NCI-H1930 (cell line): Measurements from ENCODE around the gene F10.

Source experiments
- DNase-seq, 2 experiments: peaks; one replicate each; lab custom pipeline; 2025; lab: John Stamatoyannopoulos, UW

F10 gene

DNA sequence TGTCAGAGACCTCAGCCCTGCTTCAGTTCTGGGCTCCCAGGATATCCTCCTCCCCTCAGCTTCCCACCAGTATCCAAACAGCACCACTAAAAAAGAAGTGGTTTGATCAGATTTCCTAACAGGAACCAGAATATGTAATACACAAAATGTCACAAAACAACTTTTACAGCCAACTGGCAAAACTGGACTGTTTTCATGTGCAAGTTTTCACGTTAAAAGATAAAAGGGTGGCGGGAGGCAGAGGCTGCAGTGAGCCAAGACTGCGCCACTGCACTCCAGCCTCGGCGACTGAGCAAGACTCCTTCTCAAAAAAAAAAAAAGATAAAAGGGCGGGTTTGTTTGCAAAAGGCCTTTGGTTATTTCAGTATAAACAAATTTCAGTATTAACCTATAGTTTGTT lies 72.8 kb downstream of the F10 start:
- no peak for DNase-seq

DNA sequence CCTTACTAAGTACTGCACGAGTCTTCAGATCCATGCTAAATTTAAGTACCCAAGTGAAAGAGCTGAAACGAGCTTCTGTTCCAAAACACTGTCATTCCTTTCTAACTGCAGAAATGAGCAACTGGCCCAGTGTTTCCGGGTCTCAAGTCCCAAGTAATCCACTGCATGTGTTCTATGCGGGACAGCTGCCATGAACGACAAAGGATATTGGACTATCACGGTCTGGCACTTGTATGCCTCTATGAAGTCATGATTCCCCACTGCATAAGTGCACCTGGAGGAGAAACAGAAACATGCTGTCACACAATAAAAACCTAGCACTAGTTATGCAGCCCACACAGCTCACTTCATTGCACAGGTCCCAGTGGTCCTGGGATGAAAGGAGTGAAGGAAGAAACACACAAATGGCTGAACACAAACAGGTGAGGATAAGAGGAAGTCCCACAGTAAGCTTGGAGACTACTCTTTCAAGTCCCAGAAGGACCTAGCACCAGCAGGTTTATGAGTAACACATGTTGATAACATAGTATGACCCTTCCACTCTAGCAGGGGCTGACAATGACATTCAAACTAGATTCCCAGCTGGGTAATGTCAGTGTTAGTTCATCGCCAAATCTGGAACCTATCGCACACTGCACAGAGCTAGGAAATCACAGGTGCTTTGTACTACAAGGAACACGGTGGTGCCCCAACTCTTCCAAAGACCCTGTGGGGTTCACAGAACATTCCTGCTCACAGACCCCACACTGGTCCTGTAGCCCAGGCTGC lies 74.6 kb downstream of the F10 start:
- DNase-seq: no peak
